GM18951 (cell line): ENCODE measurements around the gene USH1G.
"Not testable (repeated sequence)": the region's sequence is repeated elsewhere in the genome, so short reads cannot be mapped to it uniquely, and the experiment has no call there.

Experiments
- POLR2A ChIP-seq: IDR thresholded peaks from 4 replicates; pipeline ENCODE4 v1.6.1; 2011; ENCODE audit warnings: mild to moderate bottlenecking; ENCODE audit not compliant: insufficient read length, insufficient read depth; ENCODE audit errors: extremely low read depth
- in situ Hi-C: fragments of 300-500 bp; cut with MboI; formaldehyde crosslinking; loops from one replicate; pipeline ENCODE4 v1.12.0; 2022; ENCODE audit warnings: low sequenced_read_pairs, mixed read lengths, inconsistent platforms; ENCODE audit not compliant: unreplicated experiment

Gene USH1G

DNA sequence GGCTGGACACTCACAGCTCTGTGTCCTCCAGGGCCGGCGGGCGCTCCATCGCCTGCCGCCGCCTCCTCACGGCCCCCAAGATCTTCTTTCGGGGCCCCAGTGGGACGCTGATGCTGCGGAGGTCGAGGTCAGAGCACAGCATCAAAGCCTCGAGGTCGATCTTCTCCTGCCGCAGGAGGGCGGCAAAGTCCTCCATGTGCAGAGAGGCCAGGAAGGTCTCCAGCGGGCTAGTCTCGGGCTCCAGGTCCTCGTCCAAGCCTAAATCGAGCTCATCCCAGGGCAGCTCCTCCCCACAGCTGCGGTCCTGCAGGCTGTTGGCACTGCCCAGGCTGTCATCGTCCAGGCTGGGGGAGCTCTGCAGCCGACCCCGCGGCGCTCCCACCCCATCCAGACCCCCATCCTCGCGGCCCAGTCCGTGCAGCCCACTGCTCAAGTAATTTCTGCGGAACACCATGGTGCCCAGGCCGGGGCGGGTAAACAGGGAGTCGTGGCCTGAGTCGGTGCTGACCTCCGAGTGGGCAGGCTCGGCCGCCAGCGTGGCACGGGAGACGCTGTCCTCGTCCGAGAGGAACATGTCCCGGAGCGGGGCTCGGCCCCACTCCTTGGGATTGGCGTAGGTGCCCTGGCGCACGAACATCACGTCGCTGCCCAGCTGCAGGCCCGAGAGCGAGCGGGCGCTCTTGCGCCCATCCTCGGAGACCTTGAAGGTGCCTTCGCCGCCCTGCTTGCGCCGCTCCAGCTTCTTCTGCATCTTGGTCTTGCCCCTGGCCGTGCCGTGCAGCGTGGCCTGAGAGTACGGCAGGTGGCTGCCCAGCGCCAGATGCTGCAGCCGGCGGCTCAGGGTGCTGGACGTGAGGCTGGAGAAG, 3.4 kb downstream of the USH1G start:
- no peak for TF ChIP-seq POLR2A
- in situ Hi-C loops, result no loop called here

DNA sequence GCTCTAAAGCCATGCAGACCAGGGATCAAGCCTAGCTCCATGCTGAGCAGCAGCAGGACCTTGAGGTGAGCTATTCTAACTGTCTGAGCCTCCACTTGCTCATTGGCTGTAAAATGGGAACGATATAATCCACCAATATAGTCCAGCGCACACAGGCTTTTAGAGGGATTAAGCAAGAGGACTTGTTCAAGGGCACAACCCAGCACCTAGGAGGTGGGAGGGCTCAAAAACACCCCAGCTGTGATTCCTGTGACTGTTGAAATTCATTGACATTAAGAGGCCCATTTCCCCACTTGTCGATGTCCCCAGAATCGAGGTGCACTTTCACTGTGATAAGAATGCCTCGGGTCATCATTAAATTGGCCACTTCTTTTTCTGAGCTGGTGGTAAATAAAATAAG, 4.1 kb downstream of the USH1G start:
- in situ Hi-C loops, result no loop called here
- TF ChIP-seq POLR2A, result no peak

GRCh38 chr17:74917430-74917829, 5.6 kb downstream of the USH1G start:
- no peak for TF ChIP-seq POLR2A
- in situ Hi-C loops, result no loop called here

DNA sequence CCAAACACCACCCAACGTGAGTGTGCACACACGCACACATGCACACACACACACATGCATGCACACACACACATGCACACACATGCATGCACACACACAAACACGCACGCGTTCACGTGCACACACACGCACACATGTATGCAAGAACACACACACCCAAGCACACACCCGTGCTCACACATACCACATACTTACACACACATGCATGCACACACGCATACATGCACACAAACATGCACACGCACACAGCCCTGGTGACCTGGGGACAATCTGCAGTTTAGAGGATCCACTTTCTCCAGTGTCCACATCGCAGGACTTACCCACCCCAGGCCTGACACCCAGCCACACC, 6.2 kb downstream of the USH1G start:
- in situ Hi-C loops, result no loop called here
- no peak for TF ChIP-seq POLR2A

DNA sequence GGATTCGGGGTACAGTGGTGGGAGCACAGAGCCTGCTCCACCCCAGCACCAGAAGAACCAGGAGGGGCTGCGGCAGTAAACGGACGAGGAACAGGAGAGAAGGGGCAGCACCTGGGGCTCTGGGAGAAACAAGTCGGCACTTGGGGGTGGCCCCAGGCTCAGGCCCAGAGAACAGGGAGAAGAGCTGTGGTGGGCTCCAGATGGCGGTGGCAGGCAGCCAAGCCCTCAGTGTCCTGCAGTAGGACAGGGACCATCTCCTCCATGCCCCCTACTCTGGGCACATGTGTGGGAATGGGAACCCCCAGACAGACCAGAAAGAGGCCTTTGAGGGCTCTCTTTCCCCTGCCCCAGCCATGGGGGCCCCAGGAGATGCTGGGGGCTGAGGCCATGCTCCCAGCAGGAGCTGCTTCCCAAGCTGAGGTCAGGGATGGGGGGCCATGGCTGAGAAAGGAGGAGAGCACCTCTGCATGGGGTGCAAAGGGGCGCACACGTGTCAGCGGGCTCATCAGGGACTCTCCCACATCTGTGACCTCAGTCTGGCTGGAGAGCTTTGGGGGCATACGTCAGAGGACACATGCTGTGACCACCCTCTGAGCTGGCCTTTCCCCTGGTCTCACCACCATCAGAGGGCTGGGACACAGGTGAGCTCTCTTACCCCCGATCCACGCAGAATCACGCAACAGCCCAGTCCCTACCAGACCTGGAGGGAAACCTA, 6.8 kb downstream of the USH1G start:
- TF ChIP-seq POLR2A, result no peak
- in situ Hi-C loops, result no loop called here

GRCh38 chr17:74911423-74911822, 11.6 kb downstream of the USH1G start:
- in situ Hi-C loops, result not testable (repeated sequence)

DNA sequence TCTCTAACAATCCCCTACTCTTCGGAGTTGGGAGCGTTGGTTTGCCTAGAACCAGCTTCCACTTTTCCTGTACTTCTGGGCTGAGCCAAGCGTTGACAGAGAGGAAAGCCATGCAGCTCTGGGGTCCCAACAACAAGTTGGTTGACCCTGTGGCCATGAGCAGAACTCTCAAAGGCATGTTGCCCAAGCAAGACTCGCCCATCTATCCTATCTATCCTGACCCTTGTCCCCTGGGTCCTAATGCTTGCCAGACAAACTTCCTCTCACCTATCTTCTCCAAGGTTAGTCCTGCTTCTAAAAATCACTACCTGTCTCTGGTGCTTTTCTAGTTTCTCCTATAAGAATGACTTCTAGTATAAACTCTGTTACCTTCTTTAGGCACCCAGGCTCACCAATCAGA, 14.0 kb downstream of the USH1G start:
- in situ Hi-C loops, result not testable (repeated sequence)

DNA sequence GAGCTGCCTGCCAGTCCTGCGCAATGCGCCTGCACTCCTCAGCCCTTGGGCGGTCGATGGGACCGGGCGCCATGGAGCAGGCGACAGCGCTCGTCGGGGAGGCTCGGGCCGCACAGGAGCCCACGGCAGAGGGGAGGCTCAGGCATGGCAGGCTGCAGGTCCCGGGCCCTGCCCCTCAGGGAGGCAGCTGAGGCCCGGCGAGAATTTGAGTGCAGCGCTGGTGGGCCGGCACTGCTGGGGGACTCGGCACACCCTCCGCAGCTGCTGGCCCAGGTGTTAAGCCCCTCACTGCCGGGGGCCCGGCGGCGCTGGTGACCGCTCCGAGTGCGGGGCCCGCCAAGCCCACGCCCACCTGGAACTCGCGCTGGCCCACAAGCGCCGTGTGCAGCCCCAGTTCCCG, 16.0 kb downstream of the USH1G start:
- in situ Hi-C loops, result no loop called here

DNA sequence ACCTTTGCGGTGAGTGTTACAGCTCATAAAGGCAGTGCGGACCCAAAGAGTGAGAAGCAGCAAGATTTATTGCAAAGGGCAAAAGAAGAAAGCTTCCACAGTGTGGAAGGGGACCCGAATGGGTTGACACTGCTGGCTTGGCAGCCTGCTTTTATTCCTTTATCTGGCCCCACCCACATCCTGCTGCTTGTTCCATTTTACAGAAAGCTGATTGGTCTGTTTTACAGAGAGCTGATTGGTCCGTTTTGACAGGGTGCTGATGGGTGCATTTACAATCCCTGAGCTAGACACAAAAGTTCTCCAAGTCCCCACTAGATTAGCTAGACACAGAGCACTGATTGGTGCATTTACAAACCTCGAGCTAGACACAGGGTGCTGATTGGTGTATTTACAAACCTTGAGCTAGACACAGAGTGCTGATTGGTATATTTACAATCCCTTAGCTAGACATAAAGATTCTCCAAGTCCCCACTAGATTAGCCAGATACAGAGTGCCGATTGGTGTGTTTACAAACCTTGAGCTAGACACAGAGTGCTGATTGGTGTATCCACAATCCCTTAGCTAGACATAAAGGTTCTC, 16.8 kb downstream of the USH1G start:
- in situ Hi-C loops, result not testable (repeated sequence)

More for the DNA sequence above, 16.0 kb downstream of the USH1G start:
- no peak for TF ChIP-seq POLR2A

- no peak for TF ChIP-seq POLR2A
- in situ Hi-C loops, result no loop called here
These were observed 18.2 kb downstream of the USH1G start for GRCh38 chr17:74904687-74905409.

- in situ Hi-C loops, result no loop called here
- TF ChIP-seq POLR2A, result no peak
These were observed 19.4 kb downstream of the USH1G start for GRCh38 chr17:74903671-74904070.

DNA sequence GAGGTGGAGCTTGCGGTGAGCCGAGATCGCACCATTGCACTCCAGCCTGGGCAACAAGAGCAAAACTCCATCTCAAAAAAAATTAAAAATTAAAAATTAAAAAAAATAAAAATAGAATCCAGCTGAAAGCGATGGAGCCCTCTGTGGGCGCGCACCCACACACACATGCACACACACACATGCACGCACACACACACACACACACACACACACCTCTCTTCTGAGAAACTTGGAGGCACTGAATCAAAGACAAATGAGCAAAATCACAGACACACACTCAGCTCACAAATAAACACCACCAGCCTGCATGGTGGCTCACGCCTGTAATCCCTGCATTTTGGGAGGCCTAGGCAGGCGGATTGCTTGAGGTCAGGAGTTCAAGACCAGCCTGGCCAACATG, 20.0 kb downstream of the USH1G start:
- in situ Hi-C loops, result no loop called here

GRCh38 chr17:74901353-74902135, 21.5 kb downstream of the USH1G start:
- TF ChIP-seq POLR2A, result no peak
- in situ Hi-C loops, result no loop called here

More for the DNA sequence above, 20.0 kb downstream of the USH1G start:
- TF ChIP-seq POLR2A, result no peak
